IMR-90 (cell line): Measurements from ENCODE around the gene DAPK1. TPM values are rescaled to one million over a fixed set of nuclear protein-coding genes. Genes with fewer than 3 reads are reported as not detected.

Experiments used
- ATAC-seq: fragments of 200-7000 bp; cut with Tn5 transposase; 2 replicates; pipeline ENCODE4 v1.9.1; 2020; ENCODE audit warnings: low read depth, mild to moderate bottlenecking, moderate library complexity
- BruUV-seq: library from RNA; stranded (reverse); fragments of 400-500 nt; replicated peaks from 2 replicates; lab custom pipeline; 2021; lab: Mats Ljungman, UMichigan
- CTCF ChIA-PET: fragments of 300-600 bp; formaldehyde crosslinking; extraction: SDS; loops from one replicate; lab custom pipeline; 2021; ENCODE audit warnings: antibody characterized with exemption; lab: Yijun Ruan, JAX
- POLR2A ChIA-PET: fragments of 300-600 bp; sonication (Branson Sonifier 250); formaldehyde crosslinking; loops from one replicate; lab custom pipeline; 2022; ENCODE audit warnings: antibody characterized with exemption; ENCODE audit not compliant: unreplicated experiment; lab: Charles Lee
- DNase-seq: peaks from one replicate; pipeline ENCODE4 v3.0.0; 2013
- H2AFZ ChIP-seq: replicated peaks from 2 replicates; pipeline ENCODE3; 2013; ENCODE audit warnings: low read length, mild to moderate bottlenecking; ENCODE audit not compliant: poor library complexity
- H2AK5ac ChIP-seq: 2 replicates; pipeline ENCODE4 v1.6.1; 2013; ENCODE audit warnings: low read depth, low read length, inconsistent platforms
- H2AK9ac ChIP-seq: replicated peaks from 2 replicates; pipeline ENCODE3; 2013; ENCODE audit warnings: mild to moderate bottlenecking, low read depth, low read length, moderate library complexity; ENCODE audit not compliant: poor library complexity
- H2BK120ac ChIP-seq: 2 replicates; pipeline ENCODE4 v1.6.1; 2013; ENCODE audit warnings: low read depth, low read length, inconsistent platforms
- H2BK15ac ChIP-seq: 3 replicates; pipeline ENCODE4 v1.6.1; 2013; ENCODE audit warnings: low read depth, low read length, inconsistent platforms
- H2BK20ac ChIP-seq: 2 replicates; pipeline ENCODE4 v1.6.1; 2013; ENCODE audit warnings: low read depth, mild to moderate bottlenecking, inconsistent platforms, low read length, moderate library complexity
- H2BK5ac ChIP-seq: 2 replicates; pipeline ENCODE4 v1.6.1; 2013; ENCODE audit warnings: mild to moderate bottlenecking, low read depth, low read length, inconsistent platforms; ENCODE audit not compliant: poor library complexity, severe bottlenecking
- H3K14ac ChIP-seq: replicated peaks from 2 replicates; pipeline ENCODE4 v1.6.1; 2013; ENCODE audit warnings: low read depth, low read length, inconsistent platforms
- H3K18ac ChIP-seq: 2 replicates; pipeline ENCODE4 v1.6.1; 2013; ENCODE audit warnings: low read depth, low read length, control low read depth
- H3K23ac ChIP-seq: 2 replicates; pipeline ENCODE4 v1.6.1; 2013; ENCODE audit warnings: low read depth, low read length, inconsistent platforms
- H3K27ac ChIP-seq: 2 replicates; pipeline ENCODE4 v1.5.1; 2013; ENCODE audit warnings: mild to moderate bottlenecking, control low read depth, low read length; ENCODE audit not compliant: insufficient read depth
- H3K27me3 ChIP-seq: 2 replicates; pipeline ENCODE4 v1.6.1; 2013; ENCODE audit warnings: low read length; ENCODE audit not compliant: control insufficient read depth, insufficient read depth
- H3K36me3 ChIP-seq: 2 replicates; pipeline ENCODE4 v1.6.1; 2013; ENCODE audit warnings: low read length, mixed read lengths; ENCODE audit not compliant: control insufficient read depth, insufficient read depth
- H3K4ac ChIP-seq: 2 replicates; pipeline ENCODE4 v1.6.1; 2013; ENCODE audit warnings: low read depth, low read length, inconsistent platforms
- H3K4me1 ChIP-seq: 2 replicates; pipeline ENCODE4 v1.6.1; 2013; ENCODE audit warnings: low read length, mixed read lengths; ENCODE audit not compliant: control insufficient read depth, insufficient read depth
- H3K4me2 ChIP-seq: 2 replicates; pipeline ENCODE4 v1.6.1; 2013; ENCODE audit warnings: low read depth, mild to moderate bottlenecking, control low read depth, low read length, moderate library complexity
- H3K4me3 ChIP-seq: 2 replicates; pipeline ENCODE4 v1.5.1; 2013; ENCODE audit warnings: low read depth, mild to moderate bottlenecking, control low read depth, low read length, moderate library complexity; ENCODE audit not compliant: insufficient read depth
- H3K56ac ChIP-seq: 2 replicates; pipeline ENCODE4 v1.6.1; 2013; ENCODE audit warnings: low read length, inconsistent platforms; ENCODE audit not compliant: insufficient read depth; ENCODE audit errors: extremely low read depth
- H3K79me1 ChIP-seq, 2 experiments: 2 replicates each; pipeline ENCODE4 v1.6.1; 2013; ENCODE audit warnings: low read length in 2 of 2, inconsistent platforms in 1 of 2, low read depth in 1 of 2
- H3K9ac ChIP-seq: 2 replicates; pipeline ENCODE4 v1.6.1; 2013; ENCODE audit warnings: low read depth, low read length, control low read depth
- H3K9me1 ChIP-seq: 2 replicates; pipeline ENCODE4 v1.6.1; 2013; ENCODE audit warnings: low read length, inconsistent platforms; ENCODE audit not compliant: insufficient read depth
- H3K9me3 ChIP-seq: 2 replicates; pipeline ENCODE4 v1.6.1; 2013; ENCODE audit warnings: low read length; ENCODE audit not compliant: control insufficient read depth, insufficient read depth
- H4K20me1 ChIP-seq: 2 replicates; pipeline ENCODE4 v1.6.1; 2013; ENCODE audit warnings: low read length, inconsistent platforms; ENCODE audit not compliant: insufficient read depth
- H4K5ac ChIP-seq: 2 replicates; pipeline ENCODE4 v1.6.1; 2013; ENCODE audit warnings: mild to moderate bottlenecking, low read depth, low read length, control low read depth
- H4K8ac ChIP-seq, 2 experiments: 2 replicates each; pipeline ENCODE4 v1.6.1; 2013; ENCODE audit warnings: low read depth in 2 of 2, low read length in 2 of 2, control low read depth in 1 of 2, inconsistent platforms in 1 of 2
- H4K91ac ChIP-seq: 2 replicates; pipeline ENCODE4 v1.6.1; 2013; ENCODE audit warnings: low read depth, low read length, inconsistent platforms; ENCODE audit not compliant: insufficient read depth
- BHLHE40 ChIP-seq: fragments of 150-350 bp; IDR thresholded peaks from 2 replicates; pipeline ENCODE4 v1.6.1; 2016; ENCODE audit warnings: mild to moderate bottlenecking, low read depth, low read length
- CEBPB ChIP-seq: IDR thresholded peaks from 2 replicates; pipeline ENCODE4 v1.6.1; 2012; ENCODE audit warnings: low read depth, low read length, improper control_type of control experiment
- CHD1 ChIP-seq: IDR thresholded peaks from 2 replicates; pipeline ENCODE4 v1.6.1; 2012; ENCODE audit warnings: low read depth, low read length, improper control_type of control experiment
- FOS ChIP-seq: fragments of 150-350 bp; IDR thresholded peaks from 2 replicates; pipeline ENCODE4 v1.6.1; 2016; ENCODE audit warnings: low read depth, low read length
- MAFK ChIP-seq: IDR thresholded peaks from 2 replicates; pipeline ENCODE4 v1.6.1; 2012; ENCODE audit warnings: low read depth, low read length, improper control_type of control experiment
- MAZ ChIP-seq: IDR thresholded peaks from 2 replicates; pipeline ENCODE4 v1.6.1; 2012; ENCODE audit warnings: low read depth, mild to moderate bottlenecking, low read length, improper control_type of control experiment, moderate library complexity, borderline replicate concordance
- MXI1 ChIP-seq: IDR thresholded peaks from 2 replicates; pipeline ENCODE4 v1.6.1; 2012; ENCODE audit warnings: low read depth, mild to moderate bottlenecking, low read length, moderate library complexity, borderline replicate concordance
- NFE2L2 ChIP-seq: fragments of 150-350 bp; IDR thresholded peaks from 2 replicates; pipeline ENCODE4 v1.6.1; 2016; ENCODE audit warnings: low read depth, mild to moderate bottlenecking, low read length
- POLR2A ChIP-seq: IDR thresholded peaks from 2 replicates; pipeline ENCODE4 v1.6.1; 2012; ENCODE audit warnings: mild to moderate bottlenecking, low read depth, low read length
- RAD21 ChIP-seq: IDR thresholded peaks from 2 replicates; pipeline ENCODE4 v1.6.1; 2012; ENCODE audit warnings: low read length, improper control_type of control experiment
- RCOR1 ChIP-seq: IDR thresholded peaks from 2 replicates; pipeline ENCODE4 v1.6.1; 2012; ENCODE audit warnings: mild to moderate bottlenecking, low read length, improper control_type of control experiment; ENCODE audit not compliant: insufficient replicate concordance
- SMC3 ChIP-seq: fragments of 150-350 bp; IDR thresholded peaks from 2 replicates; pipeline ENCODE4 v1.6.1; 2016; ENCODE audit warnings: low read depth, mild to moderate bottlenecking, antibody characterized with exemption, low read length, moderate library complexity
- dilution Hi-C: fragments of 300-500 bp; cut with HindIII; formaldehyde crosslinking; loops from one replicate; pipeline ENCODE4 v1.14.3; 2018; ENCODE audit warnings: low sequenced_read_pairs; ENCODE audit not compliant: unreplicated experiment
- in situ Hi-C: fragments of 300-500 bp; cut with MboI; formaldehyde crosslinking; loops from 3 replicates; pipeline ENCODE4 v1.14.3; 2019; ENCODE audit warnings: low sequenced_read_pairs, inconsistent platforms, mixed read lengths
- intact Hi-C: fragments of 100-400 bp; cut with micrococcal nuclease; formaldehyde crosslinking; loops from 2 replicates; pipeline ENCODE4 v1.10.0; 2022
- polyA plus RNA-seq, 3 experiments: library from polyadenylated mRNA; depleted of rRNA; stranded (reverse); fragments of >200 nt; gene quantifications; 2 replicates each; pipeline ENCODE4 v1.2.3, GENCODE V29; 2012; ENCODE audit warnings: low replicate concordance in 1 of 3
- total RNA-seq: library from RNA; depleted of rRNA; stranded (reverse); fragments of >200 nt; gene quantifications from 2 replicates; pipeline ENCODE4 v1.2.3, GENCODE V29; 2012
- TF ChIP-seq, protein P1 (sequence below): fragments of 150-350 bp; IDR thresholded peaks from 2 replicates; pipeline ENCODE4 v1.6.1; 2017; ENCODE audit warnings: mild to moderate bottlenecking, antibody characterized with exemption, low read length, low read depth
- TF ChIP-seq, protein P2 (sequence below): conservative IDR thresholded peaks from 2 replicates; pipeline ENCODE4 v1.5.1; 2012; ENCODE audit warnings: mild to moderate bottlenecking, low read depth, low read length, improper control_type of control experiment
- TF ChIP-seq, protein P3 (sequence below): fragments of 150-350 bp; IDR thresholded peaks from 2 replicates; pipeline ENCODE4 v1.6.1; 2016; ENCODE audit warnings: low read depth, mild to moderate bottlenecking, low read length, moderate library complexity, borderline replicate concordance

Gene DAPK1
- total and polyA plus RNA-seq, 2 of the 4 experiments (the other 2 are of a cell fraction) = under 0.01 to 0.03 TPM

DNA sequence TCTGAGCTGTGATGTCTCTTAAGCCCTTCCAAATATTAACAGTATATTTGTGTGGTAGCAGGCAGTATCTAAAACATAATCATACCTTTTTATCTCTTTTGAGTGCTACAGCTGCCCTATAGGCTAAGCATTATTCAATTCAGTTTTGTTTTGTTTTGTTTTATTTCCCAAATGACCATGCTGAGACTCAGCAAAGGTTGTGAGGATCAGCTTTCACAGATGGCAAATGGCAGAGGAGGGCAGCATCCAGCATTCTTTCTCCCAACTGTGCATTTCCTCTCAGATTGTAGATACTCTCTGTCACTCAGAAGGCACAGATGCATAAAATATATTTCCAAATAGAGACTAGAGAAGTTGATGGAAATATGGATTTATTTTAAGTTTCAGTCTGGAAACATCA lies 90.7 kb downstream of the DAPK1 start:
- H2BK5ac ChIP-seq = no peak overlapping the region
- no peaks in the 10 kb centered on the region for H3K9me3 ChIP-seq
- no peak overlapping the region for H3K4ac ChIP-seq
- H3K14ac ChIP-seq = no peak overlapping the region
- no peaks in the 10 kb centered on the region for H4K20me1 ChIP-seq
- H3K27me3 ChIP-seq = no peaks in the 10 kb centered on the region
- no peak overlapping the region for H3K56ac ChIP-seq
- H2BK15ac ChIP-seq = no peak overlapping the region
- no peak overlapping the region for H3K9ac ChIP-seq
- no peak overlapping the region for H4K8ac ChIP-seq
- dilution Hi-C loops = no loop called here
- H3K4me1 ChIP-seq = peaks cover 4% of the 10 kb centered on the region; the same call in 1 of the 2 replicates
- ATAC-seq (no peak), DNase-seq (no peak)
- H2BK20ac ChIP-seq = no peak overlapping the region
- no peak overlapping the region for H3K27ac ChIP-seq
- no peak overlapping the region for H3K18ac ChIP-seq
- H2AFZ ChIP-seq = no peak overlapping the region
- no peak overlapping the region for H3K23ac ChIP-seq
- intact Hi-C loops = no loop called here
- H4K91ac ChIP-seq = no peak overlapping the region
- H3K4me3 ChIP-seq = no peak overlapping the region
- H2AK9ac ChIP-seq = no peak overlapping the region
- H2AK5ac ChIP-seq = no peak overlapping the region
- TF ChIP-seq, protein P1, sequence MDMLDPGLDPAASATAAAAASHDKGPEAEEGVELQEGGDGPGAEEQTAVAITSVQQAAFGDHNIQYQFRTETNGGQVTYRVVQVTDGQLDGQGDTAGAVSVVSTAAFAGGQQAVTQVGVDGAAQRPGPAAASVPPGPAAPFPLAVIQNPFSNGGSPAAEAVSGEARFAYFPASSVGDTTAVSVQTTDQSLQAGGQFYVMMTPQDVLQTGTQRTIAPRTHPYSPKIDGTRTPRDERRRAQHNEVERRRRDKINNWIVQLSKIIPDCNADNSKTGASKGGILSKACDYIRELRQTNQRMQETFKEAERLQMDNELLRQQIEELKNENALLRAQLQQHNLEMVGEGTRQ = no peak
- TF ChIP-seq POLR2A (no peak), FOS (no peak), CEBPB (no peak), RAD21 (no peak), RCOR1 (no peak), MAFK (no peak), NFE2L2 (no peak), BHLHE40 (no peak), MXI1 (no peak), SMC3 (no peak), CHD1 (no peak), MAZ (no peak)
- TF ChIP-seq, protein P2, sequence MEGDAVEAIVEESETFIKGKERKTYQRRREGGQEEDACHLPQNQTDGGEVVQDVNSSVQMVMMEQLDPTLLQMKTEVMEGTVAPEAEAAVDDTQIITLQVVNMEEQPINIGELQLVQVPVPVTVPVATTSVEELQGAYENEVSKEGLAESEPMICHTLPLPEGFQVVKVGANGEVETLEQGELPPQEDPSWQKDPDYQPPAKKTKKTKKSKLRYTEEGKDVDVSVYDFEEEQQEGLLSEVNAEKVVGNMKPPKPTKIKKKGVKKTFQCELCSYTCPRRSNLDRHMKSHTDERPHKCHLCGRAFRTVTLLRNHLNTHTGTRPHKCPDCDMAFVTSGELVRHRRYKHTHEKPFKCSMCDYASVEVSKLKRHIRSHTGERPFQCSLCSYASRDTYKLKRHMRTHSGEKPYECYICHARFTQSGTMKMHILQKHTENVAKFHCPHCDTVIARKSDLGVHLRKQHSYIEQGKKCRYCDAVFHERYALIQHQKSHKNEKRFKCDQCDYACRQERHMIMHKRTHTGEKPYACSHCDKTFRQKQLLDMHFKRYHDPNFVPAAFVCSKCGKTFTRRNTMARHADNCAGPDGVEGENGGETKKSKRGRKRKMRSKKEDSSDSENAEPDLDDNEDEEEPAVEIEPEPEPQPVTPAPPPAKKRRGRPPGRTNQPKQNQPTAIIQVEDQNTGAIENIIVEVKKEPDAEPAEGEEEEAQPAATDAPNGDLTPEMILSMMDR = no peak
- TF ChIP-seq, protein P3, sequence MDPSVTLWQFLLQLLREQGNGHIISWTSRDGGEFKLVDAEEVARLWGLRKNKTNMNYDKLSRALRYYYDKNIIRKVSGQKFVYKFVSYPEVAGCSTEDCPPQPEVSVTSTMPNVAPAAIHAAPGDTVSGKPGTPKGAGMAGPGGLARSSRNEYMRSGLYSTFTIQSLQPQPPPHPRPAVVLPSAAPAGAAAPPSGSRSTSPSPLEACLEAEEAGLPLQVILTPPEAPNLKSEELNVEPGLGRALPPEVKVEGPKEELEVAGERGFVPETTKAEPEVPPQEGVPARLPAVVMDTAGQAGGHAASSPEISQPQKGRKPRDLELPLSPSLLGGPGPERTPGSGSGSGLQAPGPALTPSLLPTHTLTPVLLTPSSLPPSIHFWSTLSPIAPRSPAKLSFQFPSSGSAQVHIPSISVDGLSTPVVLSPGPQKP = no peak
- H4K5ac ChIP-seq = no peak overlapping the region
- no peaks in the 10 kb centered on the region for H3K9me1 ChIP-seq
- in situ Hi-C loops = no loop called here
- H3K36me3 ChIP-seq = no peaks in the 10 kb centered on the region
- ChIA-PET CTCF (no interaction called here), POLR2A (no interaction called here)
- no peaks in the 10 kb centered on the region for H3K79me1 ChIP-seq
- no peak overlapping the region for H2BK120ac ChIP-seq
- H3K4me2 ChIP-seq = no peak overlapping the region
- no TSS peak for BruUV-seq
